ENCODE results near the gene RTN4R.

The RTN4R gene

GRCh38 chr22:20242393-20243175 is 25.5 kb downstream of the RTN4R start:
- no peak for DNase-seq (ENCODE audit: extremely low read depth, low read depth)
- no peak for TF ChIP-seq CTCF (IDR thresholded peaks at IDR 0.05; ENCODE audit: low read depth, low read length)

- TF ChIP-seq CTCF (IDR thresholded peaks at IDR 0.05; ENCODE audit: low read depth, low read length), result no peak
- DNase-seq (ENCODE audit: extremely low read depth, low read depth), result no peak
Observed at GRCh38 chr22:20241579-20242392, 26.3 kb downstream of the RTN4R start.

- no peak for TF ChIP-seq CTCF (IDR thresholded peaks at IDR 0.05; ENCODE audit: low read depth, low read length)
- DNase-seq (ENCODE audit: extremely low read depth, low read depth), result no peak
Observed at GRCh38 chr22:20240900-20241299, 27.2 kb downstream of the RTN4R start.

- TF ChIP-seq CTCF (IDR thresholded peaks at IDR 0.05; ENCODE audit: low read depth, low read length), result no peak
Observed at GRCh38 chr22:20240447-20240764, 27.7 kb downstream of the RTN4R start.

GRCh38 chr22:20239676-20240446 is 28.3 kb downstream of the RTN4R start:
- no peak for DNase-seq (ENCODE audit: extremely low read depth, low read depth)
- no peak for TF ChIP-seq CTCF (IDR thresholded peaks at IDR 0.05; ENCODE audit: low read depth, low read length)

More at GRCh38 chr22:20240447-20240764, 27.7 kb downstream of the RTN4R start:
- no peak for DNase-seq (ENCODE audit: extremely low read depth, low read depth)

GRCh38 chr22:20238901-20239675 is 29.0 kb downstream of the RTN4R start:
- TF ChIP-seq CTCF (IDR thresholded peaks at IDR 0.05; ENCODE audit: low read depth, low read length), result no peak
- DNase-seq (ENCODE audit: extremely low read depth, low read depth), result no peak

Data from AG09319 (cell line).